Ascending aorta (tissue), 2 donors: ENCODE data around the gene GALNT14. TPM values are rescaled to one million over a fixed set of nuclear protein-coding genes. Genes with fewer than 3 reads are reported as not detected.

Experiments
- DNase-seq, 2 donors: peaks; one replicate each; pipeline ENCODE4 v3.0.0-alpha.2; 2019; ENCODE audit warnings: low spot score in 2 of 2
- H3K27ac ChIP-seq, 2 donors: fragments of 200-600 bp; sonication (generic); one replicate each; pipeline ENCODE4 v1.5.1; 2016 to 2017; ENCODE audit warnings: mild to moderate bottlenecking in 1 of 2
- H3K27me3 ChIP-seq: fragments of 200-600 bp; sonication (generic); one replicate; pipeline ENCODE4 v1.5.1; 2017
- H3K36me3 ChIP-seq, 2 donors: fragments of 200-600 bp; sonication (generic); one replicate each; pipeline ENCODE4 v1.5.1; 2016
- H3K4me1 ChIP-seq, 2 donors: fragments of 200-600 bp; sonication (generic); one replicate each; pipeline ENCODE4 v1.5.1; 2016 to 2017; ENCODE audit warnings: mild to moderate bottlenecking in 1 of 2
- H3K4me3 ChIP-seq, 2 donors: fragments of 200-600 bp; sonication (generic); one replicate each; pipeline ENCODE4 v1.5.1; 2016 to 2017; ENCODE audit warnings: mild to moderate bottlenecking in 1 of 2
- H3K9me3 ChIP-seq, 2 donors: fragments of 200-600 bp; sonication (generic); one replicate each; pipeline ENCODE4 v1.5.1; 2016
- CTCF ChIP-seq, 3 experiments: fragments of 200-600 bp in 2 of 3; fragments of 450-650 bp in 1 of 3; sonication (generic) in 2 of 3; IDR thresholded peaks; one replicate each; pipeline ENCODE4 v1.5.1; 2016 to 2019; ENCODE audit warnings: antibody characterized with exemption in 3 of 3, mild to moderate bottlenecking in 1 of 3, moderate library complexity in 1 of 3
- intact Hi-C: fragments of 100-400 bp; cut with DNase I; formaldehyde crosslinking; loops from one replicate; pipeline ENCODE4 v1.15.1; 2023
- total RNA-seq: library from RNA; depleted of rRNA; stranded (reverse); fragments of >200 nt; gene quantifications from one replicate; pipeline ENCODE4 v1.1.0, GENCODE V29; 2016

Gene GALNT14
- total RNA-seq, 1 donor from 2014 or later = not detected

GRCh38 chr2:30927465-30928075 lies 210.7 kb downstream of the GALNT14 start:
- intact Hi-C loops = no loop called here
- Histone ChIP-seq H3K27ac (no peak overlapping the region), H3K36me3 (no peaks in the 10 kb centered on the region), H3K4me1 (no peaks in the 10 kb centered on the region), H3K9me3 (no peaks in the 10 kb centered on the region), H3K27me3 (no peaks in the 10 kb centered on the region), H3K4me3 (no peak overlapping the region)
- TF ChIP-seq CTCF (IDR thresholded peaks at IDR 0.05) = no peak
- DNase-seq = no peak

DNA sequence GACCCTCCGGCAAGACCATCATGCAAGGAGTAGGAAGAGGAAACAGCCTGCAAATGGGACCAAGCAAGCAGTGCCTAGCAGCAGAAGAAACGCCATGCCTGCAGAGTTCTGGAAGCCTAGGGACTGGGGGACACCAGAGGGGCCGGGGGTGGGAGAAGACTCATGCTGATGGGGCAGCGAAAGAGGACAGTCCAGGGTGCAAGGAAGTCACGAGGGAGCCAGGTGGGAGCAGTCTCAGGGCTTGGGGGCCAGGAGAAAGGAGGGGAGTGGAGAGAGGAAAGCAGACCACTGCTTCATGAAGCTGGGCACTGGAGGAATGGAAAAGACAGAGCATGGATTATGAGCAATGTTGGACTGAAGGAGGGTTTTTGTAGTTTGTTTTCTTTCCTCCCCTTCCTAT lies 211.6 kb downstream of the GALNT14 start:
- intact Hi-C loops = no loop called here
- Histone ChIP-seq H3K27me3 (no peaks in the 10 kb centered on the region), H3K4me3 (no peak overlapping the region), H3K4me1 (no peaks in the 10 kb centered on the region), H3K9me3 (no peaks in the 10 kb centered on the region), H3K27ac (no peak overlapping the region), H3K36me3 (no peaks in the 10 kb centered on the region)
- no peak for DNase-seq
- no peak for TF ChIP-seq CTCF (IDR thresholded peaks at IDR 0.05)

DNA sequence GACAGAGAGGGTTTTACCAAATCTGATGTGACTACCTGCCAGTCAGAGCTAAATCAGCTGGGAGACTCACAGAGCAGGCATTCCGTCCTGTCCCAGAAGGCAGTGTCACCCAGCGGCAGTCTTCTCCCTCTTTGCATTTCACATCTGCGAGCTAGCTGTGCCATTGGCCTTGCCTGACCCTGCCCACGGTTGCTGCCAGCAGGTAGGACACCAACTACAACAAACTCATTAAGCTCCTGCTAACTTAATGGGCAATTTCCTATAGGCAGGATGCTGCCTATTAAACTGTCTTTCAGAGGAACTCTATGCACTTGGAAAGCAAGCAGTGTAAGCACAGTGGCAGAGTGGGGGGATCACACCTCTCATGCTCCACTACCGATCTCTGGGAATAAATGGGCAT lies 214.6 kb downstream of the GALNT14 start:
- no peak overlapping the region for H3K4me3 ChIP-seq

GRCh38 chr2:30920511-30920910 lies 217.7 kb downstream of the GALNT14 start:
- no peaks in the 10 kb centered on the region for H3K9me3 ChIP-seq
- H3K27ac ChIP-seq = no peak overlapping the region
- DNase-seq = no peak
- no peaks in the 10 kb centered on the region for H3K36me3 ChIP-seq
- intact Hi-C loops = no loop called here
- no peaks in the 10 kb centered on the region for H3K27me3 ChIP-seq
- H3K4me1 ChIP-seq = no peaks in the 10 kb centered on the region
- no peak overlapping the region for H3K4me3 ChIP-seq
- no peak for TF ChIP-seq CTCF (IDR thresholded peaks at IDR 0.05)

More for the DNA sequence above, 214.6 kb downstream of the GALNT14 start:
- no peaks in the 10 kb centered on the region for H3K9me3 ChIP-seq
- H3K27ac ChIP-seq = no peak overlapping the region
- H3K4me1 ChIP-seq = no peaks in the 10 kb centered on the region
- H3K36me3 ChIP-seq = no peaks in the 10 kb centered on the region
- no peak for DNase-seq
- intact Hi-C loops = no loop called here
- no peaks in the 10 kb centered on the region for H3K27me3 ChIP-seq
- TF ChIP-seq CTCF (IDR thresholded peaks at IDR 0.05) = no peak

DNA sequence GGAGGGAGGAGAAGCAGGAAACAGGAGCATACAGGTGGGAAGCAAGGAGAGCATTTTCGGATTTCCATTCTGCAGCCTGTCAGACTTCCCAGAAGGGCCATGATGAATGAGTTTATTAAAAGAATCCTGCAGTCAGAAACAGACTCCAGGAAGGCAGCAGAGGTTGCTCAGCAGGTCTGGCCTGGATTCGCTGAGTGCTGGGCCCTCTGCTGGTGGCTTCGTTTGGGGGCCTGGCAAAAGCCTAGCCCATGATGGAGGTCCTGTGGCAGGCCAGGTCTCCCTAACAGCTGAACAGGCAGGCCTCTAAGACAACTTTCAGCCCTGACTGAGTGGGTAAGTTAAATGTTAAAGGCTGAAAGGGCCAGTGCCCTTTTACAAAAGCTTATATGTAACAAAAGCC lies 222.8 kb downstream of the GALNT14 start:
- Histone ChIP-seq H3K36me3 (no peaks in the 10 kb centered on the region), H3K4me1 (no peaks in the 10 kb centered on the region), H3K4me3 (no peak overlapping the region), H3K27ac (no peak overlapping the region), H3K9me3 (no peaks in the 10 kb centered on the region), H3K27me3 (no peaks in the 10 kb centered on the region)
- intact Hi-C loops = no loop called here
- no peak for TF ChIP-seq CTCF (IDR thresholded peaks at IDR 0.05)
- no peak for DNase-seq

- no peak for TF ChIP-seq CTCF (IDR thresholded peaks at IDR 0.05)
- no peaks in the 10 kb centered on the region for H3K36me3 ChIP-seq
- H3K27me3 ChIP-seq = no peaks in the 10 kb centered on the region
- H3K27ac ChIP-seq = no peak overlapping the region
- H3K4me1 ChIP-seq = no peaks in the 10 kb centered on the region
- H3K4me3 ChIP-seq = no peak overlapping the region
- intact Hi-C loops = no loop called here
- H3K9me3 ChIP-seq = no peaks in the 10 kb centered on the region
- no peak for DNase-seq
Measured at GRCh38 chr2:30914456-30914855, 223.8 kb downstream of the GALNT14 start.
